Right atrium auricular region (tissue), 2 donors: ENCODE data around the gene C21orf91. TPM values are rescaled to one million over a fixed set of nuclear protein-coding genes. Genes with fewer than 3 reads are reported as not detected.

ENCODE experiments used
- DNase-seq: peaks from one replicate; pipeline ENCODE4 v3.0.0-alpha.2; 2019; ENCODE audit warnings: low spot score
- H3K27ac ChIP-seq, 2 donors: fragments of 200-600 bp; sonication (generic); 1 replicate in 1 of 2; 2 replicates in 1 of 2; pipeline ENCODE4 v1.5.1; 2016 to 2019
- H3K27me3 ChIP-seq, 2 donors: fragments of 200-600 bp; sonication (generic); one replicate each; pipeline versions ENCODE4 v1.5.1 to v1.6.0; 2017 to 2019
- H3K36me3 ChIP-seq: fragments of 200-600 bp; sonication (generic); one replicate; pipeline ENCODE4 v1.5.1; 2016
- H3K4me1 ChIP-seq, 2 donors: fragments of 200-600 bp; sonication (generic); one replicate each; pipeline versions ENCODE4 v1.5.1 to v1.6.0; 2017 to 2019
- H3K4me3 ChIP-seq, 2 donors: fragments of 200-600 bp; sonication (generic); 1 replicate in 1 of 2; 2 replicates in 1 of 2; pipeline ENCODE4 v1.5.1; 2017 to 2019; ENCODE audit warnings: mild to moderate bottlenecking in 1 of 2, moderate library complexity in 1 of 2
- H3K9me3 ChIP-seq, 2 donors: fragments of 200-600 bp; sonication (generic); one replicate each; pipeline ENCODE4 v1.5.1; 2019
- CTCF ChIP-seq, 2 donors: fragments of 200-600 bp; sonication (generic); IDR thresholded peaks; one replicate each; pipeline ENCODE4 v1.5.1; 2019; ENCODE audit warnings: antibody characterized with exemption in 2 of 2
- total RNA-seq, 2 donors: library from RNA; depleted of rRNA; stranded (reverse); fragments of >200 nt; gene quantifications; one replicate each; pipeline ENCODE4 v1.1.0, GENCODE V29; 2016

C21orf91 gene
- total RNA-seq, 2 donors from 2014 or later, result 3.9 to 5.3 TPM

GRCh38 chr21:17785403-17785788 lies 33.8 kb downstream of the C21orf91 start:
- no peak for DNase-seq
- TF ChIP-seq CTCF (IDR thresholded peaks at IDR 0.05), result no peak
- no peaks in the 10 kb centered on the region for H3K4me1 ChIP-seq
- H3K36me3 ChIP-seq, result peaks cover 12% of the 10 kb centered on the region
- H3K9me3 ChIP-seq, result no peaks in the 10 kb centered on the region
- H3K27me3 ChIP-seq, result no peaks in the 10 kb centered on the region
- H3K27ac ChIP-seq, result no peak overlapping the region
- no peak overlapping the region for H3K4me3 ChIP-seq

GRCh38 chr21:17784604-17785402 lies 34.4 kb downstream of the C21orf91 start:
- Histone ChIP-seq H3K36me3 (peaks cover 12% of the 10 kb centered on the region), H3K27me3 (no peaks in the 10 kb centered on the region), H3K4me1 (no peaks in the 10 kb centered on the region), H3K9me3 (no peaks in the 10 kb centered on the region), H3K4me3 (no peak overlapping the region), H3K27ac (no peak overlapping the region)
- TF ChIP-seq CTCF (IDR thresholded peaks at IDR 0.05), result no peak
- DNase-seq, result no peak

- TF ChIP-seq CTCF (IDR thresholded peaks at IDR 0.05), result no peak
- no peaks in the 10 kb centered on the region for H3K9me3 ChIP-seq
- H3K4me1 ChIP-seq, result no peaks in the 10 kb centered on the region
- no peak overlapping the region for H3K4me3 ChIP-seq
- H3K27me3 ChIP-seq, result no peaks in the 10 kb centered on the region
- H3K36me3 ChIP-seq, result peaks cover 12% of the 10 kb centered on the region
- DNase-seq, result no peak
- H3K27ac ChIP-seq, result no peak overlapping the region
Measured at GRCh38 chr21:17784180-17784598, 35.0 kb downstream of the C21orf91 start.

GRCh38 chr21:17783481-17784179 lies 35.5 kb downstream of the C21orf91 start:
- H3K9me3 ChIP-seq, result no peaks in the 10 kb centered on the region
- TF ChIP-seq CTCF (IDR thresholded peaks at IDR 0.05), result no peak
- no peaks in the 10 kb centered on the region for H3K27me3 ChIP-seq
- no peak for DNase-seq
- H3K4me1 ChIP-seq, result no peaks in the 10 kb centered on the region
- peaks cover 12% of the 10 kb centered on the region for H3K36me3 ChIP-seq
- H3K27ac ChIP-seq, result no peak overlapping the region
- H3K4me3 ChIP-seq, result no peak overlapping the region

- no peaks in the 10 kb centered on the region for H3K4me1 ChIP-seq
- H3K27ac ChIP-seq, result no peak overlapping the region
- TF ChIP-seq CTCF (IDR thresholded peaks at IDR 0.05), result no peak
- no peaks in the 10 kb centered on the region for H3K9me3 ChIP-seq
- H3K27me3 ChIP-seq, result no peaks in the 10 kb centered on the region
- DNase-seq, result no peak
- no peak overlapping the region for H3K4me3 ChIP-seq
- H3K36me3 ChIP-seq, result peaks cover 12% of the 10 kb centered on the region
Measured at GRCh38 chr21:17783003-17783402, 36.2 kb downstream of the C21orf91 start.
